ENCODE results near the gene ALG14. TPM values are rescaled to one million over a fixed set of nuclear protein-coding genes. Genes with fewer than 3 reads are reported as not detected.
"Not testable (repeated sequence)": the region's sequence is repeated elsewhere in the genome, so short reads cannot be mapped to it uniquely, and the experiment has no call there.

ALG14 gene
- total and polyA plus RNA-seq, 8 donors, result 1.1 to 6.2 (median 5.6) TPM

DNA sequence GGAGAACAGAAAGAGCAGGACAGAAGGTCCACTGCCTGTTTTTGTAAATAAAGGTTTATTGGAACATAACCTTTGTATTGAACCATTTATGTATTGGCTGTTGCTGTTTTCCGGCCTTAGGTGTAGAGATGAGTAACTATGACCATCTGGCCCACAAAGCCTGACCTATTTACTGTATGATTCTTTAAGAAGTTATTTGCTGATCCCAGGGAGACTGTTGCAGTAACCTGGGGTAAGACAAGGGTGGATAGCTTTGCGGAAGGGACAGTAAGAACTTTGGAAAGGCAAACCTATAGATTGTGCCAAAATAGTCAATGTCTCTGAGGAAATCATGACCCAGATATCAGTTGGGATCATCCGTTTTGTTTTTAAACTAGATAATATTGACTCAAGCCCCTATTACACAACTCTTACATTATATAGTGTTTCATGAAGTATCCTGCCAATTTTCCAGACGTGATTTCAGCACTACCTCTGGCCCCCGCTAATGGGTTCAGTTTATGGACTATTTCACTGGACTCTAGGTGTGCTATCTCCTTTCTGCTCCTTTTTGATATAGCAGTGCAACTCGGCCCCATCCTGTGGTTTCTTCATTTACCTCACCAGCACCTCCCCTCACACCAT, 23.6 kb upstream of the ALG14 start:
- intact Hi-C loops (cut with DNase I), result no loop called here
- 81 to 88% methylated on average over 6 of the region's 6 CpGs for whole genome bisulfite sequencing, 2 donors
- ATAC-seq, result no peak

DNA sequence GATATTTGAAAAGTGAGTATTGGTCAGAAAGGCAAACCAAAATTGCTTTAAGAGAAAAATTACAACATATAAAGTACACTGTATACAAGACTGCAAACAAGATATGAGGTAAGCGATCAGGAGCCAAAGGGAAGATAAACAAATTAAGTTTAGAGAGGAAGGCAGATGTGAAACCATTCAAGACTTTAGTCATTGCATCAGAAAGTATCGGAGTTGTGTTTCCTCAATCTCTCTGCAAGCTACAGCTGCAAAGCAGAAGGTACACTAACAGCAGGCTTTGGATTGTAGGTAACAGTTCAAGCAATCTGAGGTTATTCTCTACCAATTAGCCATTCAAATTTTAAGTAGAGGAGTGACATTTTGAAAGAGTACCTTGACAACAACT, 23.1 kb upstream of the ALG14 start:
- FAIRE-seq (no peak), ATAC-seq (peak in 1 of 4 donors; percentile 29), DNase-seq (no peak)
- H3K4me3 ChIP-seq, result no peak overlapping the region
- H3K4me1 ChIP-seq, result no peaks in the 10 kb centered on the region
- no peaks in the 10 kb centered on the region for H3K9me3 ChIP-seq
- TF ChIP-seq, protein P1, sequence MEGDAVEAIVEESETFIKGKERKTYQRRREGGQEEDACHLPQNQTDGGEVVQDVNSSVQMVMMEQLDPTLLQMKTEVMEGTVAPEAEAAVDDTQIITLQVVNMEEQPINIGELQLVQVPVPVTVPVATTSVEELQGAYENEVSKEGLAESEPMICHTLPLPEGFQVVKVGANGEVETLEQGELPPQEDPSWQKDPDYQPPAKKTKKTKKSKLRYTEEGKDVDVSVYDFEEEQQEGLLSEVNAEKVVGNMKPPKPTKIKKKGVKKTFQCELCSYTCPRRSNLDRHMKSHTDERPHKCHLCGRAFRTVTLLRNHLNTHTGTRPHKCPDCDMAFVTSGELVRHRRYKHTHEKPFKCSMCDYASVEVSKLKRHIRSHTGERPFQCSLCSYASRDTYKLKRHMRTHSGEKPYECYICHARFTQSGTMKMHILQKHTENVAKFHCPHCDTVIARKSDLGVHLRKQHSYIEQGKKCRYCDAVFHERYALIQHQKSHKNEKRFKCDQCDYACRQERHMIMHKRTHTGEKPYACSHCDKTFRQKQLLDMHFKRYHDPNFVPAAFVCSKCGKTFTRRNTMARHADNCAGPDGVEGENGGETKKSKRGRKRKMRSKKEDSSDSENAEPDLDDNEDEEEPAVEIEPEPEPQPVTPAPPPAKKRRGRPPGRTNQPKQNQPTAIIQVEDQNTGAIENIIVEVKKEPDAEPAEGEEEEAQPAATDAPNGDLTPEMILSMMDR (IDR thresholded peaks at IDR 0.05), result no peak
- no peaks in the 10 kb centered on the region for H3K27me3 ChIP-seq
- H3K36me3 ChIP-seq, result no peaks in the 10 kb centered on the region
- 56 to 72% methylated on average over 2 of the region's 2 CpGs for WGBS, 2 donors
- intact Hi-C loops (cut with DNase I), result no loop called here
- H3K27ac ChIP-seq, result no peak overlapping the region

More for the DNA sequence above, 23.6 kb upstream of the ALG14 start:
- no peak overlapping the region for H3K27ac ChIP-seq
- H3K36me3 ChIP-seq, result no peaks in the 10 kb centered on the region
- TF ChIP-seq, protein P1 (IDR thresholded peaks at IDR 0.05), result no peak
- no peaks in the 10 kb centered on the region for H3K4me1 ChIP-seq
- H3K27me3 ChIP-seq, result no peaks in the 10 kb centered on the region
- no peak for DNase-seq
- no peaks in the 10 kb centered on the region for H3K9me3 ChIP-seq
- no peak for FAIRE-seq
- H3K4me3 ChIP-seq, result no peak overlapping the region

DNA sequence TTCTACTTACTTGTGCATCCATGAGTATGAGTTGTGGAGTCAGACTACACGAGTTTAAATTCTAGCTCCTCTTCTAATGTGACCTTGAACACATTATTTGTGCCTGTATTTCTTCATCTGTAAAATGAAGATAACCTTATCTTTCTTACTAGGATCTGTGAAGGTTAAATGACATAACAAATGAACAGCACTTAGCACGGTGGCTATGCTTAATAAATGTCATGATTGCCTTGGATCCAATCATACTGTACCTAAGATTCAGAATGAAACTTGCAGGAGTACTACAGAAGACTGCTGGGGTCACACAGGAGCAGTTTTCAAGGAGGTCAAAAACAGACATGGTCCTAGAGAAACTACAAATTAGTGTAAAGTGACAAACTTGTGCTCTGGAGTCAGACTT, 22.2 kb upstream of the ALG14 start:
- Histone ChIP-seq H3K9me3 (no peaks in the 10 kb centered on the region), H3K36me3 (no peaks in the 10 kb centered on the region), H3K27ac (no peak overlapping the region), H3K4me3 (no peak overlapping the region), H3K4me1 (no peaks in the 10 kb centered on the region), H3K27me3 (no peaks in the 10 kb centered on the region)
- ATAC-seq (no peak), DNase-seq (no peak), FAIRE-seq (no peak)
- TF ChIP-seq, protein P1 (IDR thresholded peaks at IDR 0.05), result no peak
- WGBS, 2 donors, result 7 to 8% methylated on average over 2 of the region's 2 CpGs
- intact Hi-C loops (cut with DNase I), result no loop called here

- Histone ChIP-seq H3K4me1 (no peaks in the 10 kb centered on the region), H3K36me3 (no peaks in the 10 kb centered on the region), H3K4me3 (no peak overlapping the region), H3K27me3 (no peaks in the 10 kb centered on the region), H3K27ac (no peak overlapping the region), H3K9me3 (no peaks in the 10 kb centered on the region)
- WGBS, 2 donors, result 23 to 52% methylated on average over 1 of the region's 1 CpG
- DNase-seq, result no peak
- intact Hi-C loops (cut with DNase I), result no loop called here
- no peak for ATAC-seq
- no peak for FAIRE-seq
- TF ChIP-seq, protein P1 (IDR thresholded peaks at IDR 0.05), result no peak
Observed at GRCh38 chr1:95093296-95093695, 20.5 kb upstream of the ALG14 start.

DNA sequence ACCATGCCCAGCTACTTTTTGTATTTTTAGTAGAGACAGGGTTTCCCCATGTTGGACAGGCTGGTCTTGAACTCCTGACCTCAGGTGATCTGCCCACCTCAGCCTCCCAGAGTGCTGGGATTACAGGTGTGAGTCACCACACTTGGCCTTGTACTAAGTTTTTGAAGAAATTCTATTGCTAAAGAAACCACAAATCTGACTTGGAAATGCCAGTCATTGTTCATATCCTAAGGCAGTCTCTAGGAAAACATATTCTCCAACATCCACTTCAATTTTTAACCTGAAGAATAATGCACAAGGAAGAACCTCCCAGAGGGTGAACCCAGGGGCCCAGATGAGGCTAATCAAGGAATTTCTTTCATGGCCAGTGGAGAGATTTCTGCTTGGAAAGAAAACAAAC, 20.1 kb upstream of the ALG14 start:
- intact Hi-C loops (cut with DNase I); H3K9me3 ChIP-seq; H3K4me3 ChIP-seq; FAIRE-seq; H3K36me3 ChIP-seq; DNase-seq; H3K4me1 ChIP-seq; H3K27me3 ChIP-seq; H3K27ac ChIP-seq; ATAC-seq: not testable (repeated sequence)

GRCh38 chr1:95091290-95091689, 18.5 kb upstream of the ALG14 start:
- intact Hi-C loops (cut with DNase I); H3K4me3 ChIP-seq; H3K27ac ChIP-seq; ATAC-seq; H3K27me3 ChIP-seq; H3K36me3 ChIP-seq; H3K9me3 ChIP-seq; FAIRE-seq; H3K4me1 ChIP-seq: not testable (repeated sequence)
- peak in 1 of 6 donors; percentile 37 for DNase-seq
- 82 to 83% methylated on average over 11 to 28 of the region's 28 CpGs for WGBS, 2 donors
